Neutrophil (primary cell): ENCODE data around the gene EN1.

Experiments
- H3K27ac ChIP-seq: fragments of 200-600 bp; sonication (generic); 2 replicates; pipeline ENCODE4 v1.5.1; 2016; ENCODE audit warnings: mild to moderate bottlenecking, moderate library complexity
- H3K27me3 ChIP-seq: fragments of 200-600 bp; sonication (generic); 2 replicates; pipeline ENCODE4 v1.6.0; 2016; ENCODE audit warnings: mild to moderate bottlenecking
- H3K36me3 ChIP-seq: fragments of 200-600 bp; sonication (generic); 2 replicates; pipeline ENCODE4 v1.5.1; 2017
- H3K4me1 ChIP-seq, 2 experiments: fragments of 200-600 bp in 1 of 2; sonication (generic) in 1 of 2; 1 replicate in 1 of 2; 2 replicates in 1 of 2; pipeline versions ENCODE4 v1.5.1 to v1.6.1; 2013 to 2016; ENCODE audit warnings: low read depth in 1 of 2, low read length in 1 of 2, mild to moderate bottlenecking in 1 of 2, moderate library complexity in 1 of 2; ENCODE audit not compliant: control insufficient read depth in 1 of 2, insufficient read depth in 1 of 2
- H3K4me3 ChIP-seq, 2 experiments: fragments of 200-600 bp in 1 of 2; sonication (generic) in 1 of 2; 1 replicate in 1 of 2; 2 replicates in 1 of 2; pipeline ENCODE4 v1.5.1; 2013 to 2016; ENCODE audit warnings: low read depth in 1 of 2, low read length in 1 of 2, mild to moderate bottlenecking in 1 of 2, moderate library complexity in 1 of 2
- H3K9me3 ChIP-seq: fragments of 200-600 bp; sonication (generic); 2 replicates; pipeline ENCODE4 v1.5.1; 2016
- TF ChIP-seq, protein P1 (sequence below): fragments of 200-600 bp; sonication (generic); IDR thresholded peaks from 2 replicates; pipeline ENCODE4 v1.5.1; 2016; ENCODE audit warnings: antibody characterized with exemption

The EN1 gene

DNA sequence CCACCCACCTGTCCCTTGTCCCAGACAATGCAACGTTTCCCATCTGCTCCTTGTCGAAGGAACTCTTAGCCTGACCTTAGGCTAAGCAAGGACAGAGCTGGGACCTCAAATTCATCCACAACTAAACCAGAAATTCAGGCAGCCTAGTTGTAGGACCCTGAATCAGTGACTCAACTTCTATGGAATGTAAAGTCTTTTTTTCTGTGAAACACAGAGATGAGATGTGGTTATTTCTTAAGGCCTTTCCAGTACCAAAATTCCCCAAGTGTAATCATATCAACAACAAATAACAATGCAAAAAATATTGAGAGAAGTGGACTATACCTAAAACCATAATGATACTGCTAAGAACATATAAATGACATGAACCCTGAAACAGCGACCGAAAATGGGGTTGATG is 46.7 kb downstream of the EN1 start:
- TF ChIP-seq, protein P1, sequence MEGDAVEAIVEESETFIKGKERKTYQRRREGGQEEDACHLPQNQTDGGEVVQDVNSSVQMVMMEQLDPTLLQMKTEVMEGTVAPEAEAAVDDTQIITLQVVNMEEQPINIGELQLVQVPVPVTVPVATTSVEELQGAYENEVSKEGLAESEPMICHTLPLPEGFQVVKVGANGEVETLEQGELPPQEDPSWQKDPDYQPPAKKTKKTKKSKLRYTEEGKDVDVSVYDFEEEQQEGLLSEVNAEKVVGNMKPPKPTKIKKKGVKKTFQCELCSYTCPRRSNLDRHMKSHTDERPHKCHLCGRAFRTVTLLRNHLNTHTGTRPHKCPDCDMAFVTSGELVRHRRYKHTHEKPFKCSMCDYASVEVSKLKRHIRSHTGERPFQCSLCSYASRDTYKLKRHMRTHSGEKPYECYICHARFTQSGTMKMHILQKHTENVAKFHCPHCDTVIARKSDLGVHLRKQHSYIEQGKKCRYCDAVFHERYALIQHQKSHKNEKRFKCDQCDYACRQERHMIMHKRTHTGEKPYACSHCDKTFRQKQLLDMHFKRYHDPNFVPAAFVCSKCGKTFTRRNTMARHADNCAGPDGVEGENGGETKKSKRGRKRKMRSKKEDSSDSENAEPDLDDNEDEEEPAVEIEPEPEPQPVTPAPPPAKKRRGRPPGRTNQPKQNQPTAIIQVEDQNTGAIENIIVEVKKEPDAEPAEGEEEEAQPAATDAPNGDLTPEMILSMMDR = no peak
- H3K4me3 ChIP-seq = no peak overlapping the region
- peaks cover 58% of the 10 kb centered on the region for H3K27me3 ChIP-seq
- H3K4me1 ChIP-seq = no peaks in the 10 kb centered on the region
- no peaks in the 10 kb centered on the region for H3K9me3 ChIP-seq
- H3K27ac ChIP-seq = no peak overlapping the region
- no peaks in the 10 kb centered on the region for H3K36me3 ChIP-seq

DNA sequence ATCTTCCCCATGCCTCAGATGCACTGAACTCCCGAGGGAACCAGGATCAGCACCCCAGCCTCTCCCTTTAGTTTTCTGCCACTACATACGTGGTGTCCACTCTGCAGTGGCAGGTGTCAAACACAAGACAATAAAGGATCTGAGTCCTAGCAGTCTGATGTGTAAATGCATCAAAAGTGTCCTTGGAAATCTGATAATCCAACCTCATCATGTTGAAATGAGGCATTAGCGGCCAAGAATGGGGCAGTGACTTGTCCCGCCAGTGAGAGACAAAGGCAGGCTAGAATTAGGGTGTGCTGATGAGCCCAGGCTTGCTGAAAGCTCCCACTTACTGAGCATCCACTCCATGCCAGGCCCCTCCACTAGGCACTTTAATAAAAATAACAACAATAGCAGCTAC is 52.9 kb downstream of the EN1 start:
- Histone ChIP-seq H3K9me3 (no peaks in the 10 kb centered on the region), H3K4me3 (no peak overlapping the region), H3K4me1 (no peaks in the 10 kb centered on the region), H3K27me3 (peaks cover 23% of the 10 kb centered on the region), H3K27ac (no peak overlapping the region), H3K36me3 (no peaks in the 10 kb centered on the region)
- TF ChIP-seq, protein P1 = no peak
